Body of pancreas (tissue), 4 donors: ENCODE measurements around the gene DOCK9.

Source experiments
- CTCF ChIP-seq, 7 experiments: fragments of 450-650 bp in 4 of 7; fragments of 200-600 bp in 3 of 7; sonication (generic) in 3 of 7; IDR thresholded peaks; one replicate each; pipeline ENCODE4 v1.5.1; 2016 to 2019; ENCODE audit warnings: antibody characterized with exemption in 7 of 7
- POLR2A ChIP-seq, 3 donors: fragments of 450-650 bp; IDR thresholded peaks; one replicate each; pipeline ENCODE4 v1.6.1; 2016; ENCODE audit warnings: antibody characterized with exemption in 3 of 3, mild to moderate bottlenecking in 2 of 3

GRCh38 chr13:98879957-98880356 lies 97.9 kb downstream of the DOCK9 start:
- TF ChIP-seq CTCF (IDR thresholded peaks at IDR 0.05) (no peak), POLR2A (IDR thresholded peaks at IDR 0.05) (no peak)
